Stimulated activated CD8-positive, alpha-beta memory T cell treated with anti-CD3 and anti-CD28 coated beads, Interleukin-4, amount 100 ng/mL, for 24 hours (primary cell): Measurements from ENCODE around the gene SOX15.
A peak's percentile ranks its signal among the peaks of the same experiment; 100 is the strongest.
"Not testable (repeated sequence)": the region's sequence is repeated elsewhere in the genome, so short reads cannot be mapped to it uniquely, and the experiment has no call there.

Source experiments
- DNase-seq: peaks from one replicate; pipeline ENCODE4 v3.0.0-alpha.2; 2020; ENCODE audit warnings: low read depth

SOX15 gene

GRCh38 chr17:7589891-7590691 is at the start of gene SOX15:
SOX15 (minus strand) TSS chr17:7590094; CDS start chr17:7589676, 418 bp downstream.
- DNase-seq = no peak

- no peak for DNase-seq
Observed at GRCh38 chr17:7636163-7636562, 46.3 kb upstream of the SOX15 start.

- no peak for DNase-seq
Observed at GRCh38 chr17:7634384-7634783, 44.5 kb upstream of the SOX15 start.

- no peak for DNase-seq
Observed at GRCh38 chr17:7633093-7633492, 43.2 kb upstream of the SOX15 start.

GRCh38 chr17:7632492-7632894 is 42.6 kb upstream of the SOX15 start:
- DNase-seq = no peak

- no peak for DNase-seq
Observed at GRCh38 chr17:7631398-7632380, 41.8 kb upstream of the SOX15 start.

GRCh38 chr17:7629939-7630571 is 40.2 kb upstream of the SOX15 start, which contains the start of gene SHBG:
SHBG (plus strand) TSS chr17:7630135; CDS start chr17:7630173, 38 bp downstream.
- no peak for DNase-seq

- peak; percentile 80 for DNase-seq
Observed at GRCh38 chr17:7627250-7628121, 37.6 kb upstream of the SOX15 start, which contains the start of gene SAT2. SAT2 (minus strand) TSS chr17:7627821; CDS start chr17:7627635, 186 bp downstream.

GRCh38 chr17:7626956-7627249 is 37.0 kb upstream of the SOX15 start:
- no peak for DNase-seq

- no peak for DNase-seq
Observed at GRCh38 chr17:7626307-7626706, 36.4 kb upstream of the SOX15 start.

GRCh38 chr17:7625749-7626148 is 35.9 kb upstream of the SOX15 start:
- not testable (repeated sequence) for DNase-seq

- DNase-seq = no peak
Observed at GRCh38 chr17:7623661-7624060, 33.8 kb upstream of the SOX15 start.

GRCh38 chr17:7620835-7621234 is 30.9 kb upstream of the SOX15 start:
- no peak for DNase-seq

GRCh38 chr17:7618608-7619007 is 28.7 kb upstream of the SOX15 start:
- no peak for DNase-seq

GRCh38 chr17:7615265-7615747 is 25.4 kb upstream of the SOX15 start:
- no peak for DNase-seq

GRCh38 chr17:7614425-7615264 is 24.8 kb upstream of the SOX15 start, which contains the start of gene FXR2:
FXR2 (minus strand) TSS chr17:7614897; CDS start chr17:7614532, 365 bp downstream.
- DNase-seq = peak; percentile 99

- DNase-seq = no peak
Observed at GRCh38 chr17:7613769-7614424, 24.0 kb upstream of the SOX15 start.

GRCh38 chr17:7612294-7612640 is 22.4 kb upstream of the SOX15 start:
- no peak for DNase-seq

GRCh38 chr17:7611635-7612293 is 21.9 kb upstream of the SOX15 start:
- no peak for DNase-seq
